MM.1S (cell line): ENCODE results near the gene KCNJ18.
"Not testable (repeated sequence)": the region's sequence is repeated elsewhere in the genome, so short reads cannot be mapped to it uniquely, and the experiment has no call there.

ENCODE experiments used
- EZH2phosphoT487 ChIP-seq: fragments of 300-600 bp; sonication (generic); IDR thresholded peaks from 2 replicates; pipeline ENCODE4 v1.6.1; 2018; ENCODE audit warnings: antibody characterized with exemption, low read length
- TF ChIP-seq, protein P1 (sequence below): fragments of 300-600 bp; sonication (generic); IDR thresholded peaks from 2 replicates; pipeline ENCODE4 v1.5.1; 2016; ENCODE audit warnings: antibody characterized with exemption, low read length, mixed read lengths

DNA sequence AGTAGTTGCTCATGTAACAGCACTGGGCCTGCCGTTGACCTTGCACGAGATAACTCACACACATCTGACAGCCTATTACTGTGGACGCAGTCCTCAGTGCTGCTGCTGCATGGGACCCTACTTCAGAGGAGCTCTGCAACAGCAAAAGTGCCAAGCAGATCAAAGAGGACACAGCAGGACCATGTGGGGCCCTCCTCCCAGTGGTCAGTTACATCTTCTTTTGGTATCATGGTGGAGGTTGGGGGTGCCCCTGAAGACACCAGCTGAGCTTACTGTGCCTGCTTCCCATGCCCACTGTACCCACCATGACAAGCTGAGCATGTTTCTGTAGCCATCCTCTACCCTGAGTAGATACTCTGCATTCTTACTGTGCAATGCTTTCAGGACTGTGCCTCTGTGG lies 41.6 kb downstream of the KCNJ18 start:
- TF ChIP-seq, protein P1, sequence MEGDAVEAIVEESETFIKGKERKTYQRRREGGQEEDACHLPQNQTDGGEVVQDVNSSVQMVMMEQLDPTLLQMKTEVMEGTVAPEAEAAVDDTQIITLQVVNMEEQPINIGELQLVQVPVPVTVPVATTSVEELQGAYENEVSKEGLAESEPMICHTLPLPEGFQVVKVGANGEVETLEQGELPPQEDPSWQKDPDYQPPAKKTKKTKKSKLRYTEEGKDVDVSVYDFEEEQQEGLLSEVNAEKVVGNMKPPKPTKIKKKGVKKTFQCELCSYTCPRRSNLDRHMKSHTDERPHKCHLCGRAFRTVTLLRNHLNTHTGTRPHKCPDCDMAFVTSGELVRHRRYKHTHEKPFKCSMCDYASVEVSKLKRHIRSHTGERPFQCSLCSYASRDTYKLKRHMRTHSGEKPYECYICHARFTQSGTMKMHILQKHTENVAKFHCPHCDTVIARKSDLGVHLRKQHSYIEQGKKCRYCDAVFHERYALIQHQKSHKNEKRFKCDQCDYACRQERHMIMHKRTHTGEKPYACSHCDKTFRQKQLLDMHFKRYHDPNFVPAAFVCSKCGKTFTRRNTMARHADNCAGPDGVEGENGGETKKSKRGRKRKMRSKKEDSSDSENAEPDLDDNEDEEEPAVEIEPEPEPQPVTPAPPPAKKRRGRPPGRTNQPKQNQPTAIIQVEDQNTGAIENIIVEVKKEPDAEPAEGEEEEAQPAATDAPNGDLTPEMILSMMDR: not testable (repeated sequence)
- TF ChIP-seq EZH2phosphoT487: not testable (repeated sequence)
